Fibroblast of mammary gland (primary cell): ENCODE results near the gene RICTOR.
A peak's percentile ranks its signal among the peaks of the same experiment; 100 is the strongest.

Source experiments
- DNase-seq: peaks from one replicate; pipeline ENCODE4 v3.0.0-alpha.2; 2010; ENCODE audit warnings: low read depth
- H3K4me3 ChIP-seq: 2 replicates; pipeline ENCODE4 v1.5.1; 2011; ENCODE audit warnings: low read depth, mild to moderate bottlenecking, low read length, moderate library complexity; ENCODE audit not compliant: control insufficient read depth
- TF ChIP-seq, protein P1 (sequence below): conservative IDR thresholded peaks from 2 replicates; pipeline ENCODE4 v1.5.1; 2011; ENCODE audit warnings: low read depth, low read length, inconsistent platforms; ENCODE audit not compliant: control insufficient read depth, insufficient read depth

RICTOR gene

DNA sequence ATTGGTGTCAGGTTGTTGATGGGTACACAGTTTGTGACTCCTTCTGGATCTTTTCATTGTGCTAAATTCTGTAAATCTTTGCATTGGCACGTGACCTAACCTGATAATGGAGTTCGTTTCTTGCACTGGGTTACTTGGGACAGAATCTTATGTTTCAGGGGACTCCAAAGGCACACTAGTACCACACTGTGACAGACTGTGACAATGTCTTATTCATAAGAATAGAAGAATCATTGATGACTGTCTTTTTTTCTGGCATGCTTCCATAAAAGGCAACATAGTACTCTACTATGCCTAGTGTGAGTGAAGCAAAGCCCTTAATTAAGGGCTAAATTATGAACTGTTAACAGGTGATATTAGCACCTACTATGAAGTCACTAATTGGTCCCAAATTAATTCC is 35.4 kb upstream of the RICTOR start:
- TF ChIP-seq, protein P1, sequence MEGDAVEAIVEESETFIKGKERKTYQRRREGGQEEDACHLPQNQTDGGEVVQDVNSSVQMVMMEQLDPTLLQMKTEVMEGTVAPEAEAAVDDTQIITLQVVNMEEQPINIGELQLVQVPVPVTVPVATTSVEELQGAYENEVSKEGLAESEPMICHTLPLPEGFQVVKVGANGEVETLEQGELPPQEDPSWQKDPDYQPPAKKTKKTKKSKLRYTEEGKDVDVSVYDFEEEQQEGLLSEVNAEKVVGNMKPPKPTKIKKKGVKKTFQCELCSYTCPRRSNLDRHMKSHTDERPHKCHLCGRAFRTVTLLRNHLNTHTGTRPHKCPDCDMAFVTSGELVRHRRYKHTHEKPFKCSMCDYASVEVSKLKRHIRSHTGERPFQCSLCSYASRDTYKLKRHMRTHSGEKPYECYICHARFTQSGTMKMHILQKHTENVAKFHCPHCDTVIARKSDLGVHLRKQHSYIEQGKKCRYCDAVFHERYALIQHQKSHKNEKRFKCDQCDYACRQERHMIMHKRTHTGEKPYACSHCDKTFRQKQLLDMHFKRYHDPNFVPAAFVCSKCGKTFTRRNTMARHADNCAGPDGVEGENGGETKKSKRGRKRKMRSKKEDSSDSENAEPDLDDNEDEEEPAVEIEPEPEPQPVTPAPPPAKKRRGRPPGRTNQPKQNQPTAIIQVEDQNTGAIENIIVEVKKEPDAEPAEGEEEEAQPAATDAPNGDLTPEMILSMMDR, result no peak
- no peak overlapping the region for H3K4me3 ChIP-seq

GRCh38 chr5:39108987-39109386 is 34.8 kb upstream of the RICTOR start:
- no peak for DNase-seq
- TF ChIP-seq, protein P1, result no peak
- H3K4me3 ChIP-seq, result no peak overlapping the region

More for the DNA sequence above, 35.4 kb upstream of the RICTOR start:
- DNase-seq, result no peak

DNA sequence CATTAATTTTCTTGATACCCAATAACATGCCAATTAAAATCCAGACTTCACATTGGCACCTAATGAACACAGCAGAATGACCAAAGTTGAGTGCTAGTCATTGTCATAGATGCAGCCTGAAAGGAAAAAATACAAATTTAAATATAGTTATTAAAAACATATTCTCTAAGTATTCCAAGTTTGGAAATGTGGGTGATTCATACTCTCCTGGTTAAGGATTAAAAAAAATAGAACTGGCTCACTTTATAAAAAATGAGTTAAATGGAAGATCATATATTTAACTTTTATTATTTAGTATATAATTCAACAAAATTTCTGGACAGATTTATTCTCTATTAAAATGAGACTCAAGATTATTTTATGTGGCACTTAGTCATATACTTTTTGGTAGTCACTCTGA is 33.2 kb upstream of the RICTOR start:
- no peak overlapping the region for H3K4me3 ChIP-seq
- no peak for DNase-seq
- TF ChIP-seq, protein P1, result no peak

DNA sequence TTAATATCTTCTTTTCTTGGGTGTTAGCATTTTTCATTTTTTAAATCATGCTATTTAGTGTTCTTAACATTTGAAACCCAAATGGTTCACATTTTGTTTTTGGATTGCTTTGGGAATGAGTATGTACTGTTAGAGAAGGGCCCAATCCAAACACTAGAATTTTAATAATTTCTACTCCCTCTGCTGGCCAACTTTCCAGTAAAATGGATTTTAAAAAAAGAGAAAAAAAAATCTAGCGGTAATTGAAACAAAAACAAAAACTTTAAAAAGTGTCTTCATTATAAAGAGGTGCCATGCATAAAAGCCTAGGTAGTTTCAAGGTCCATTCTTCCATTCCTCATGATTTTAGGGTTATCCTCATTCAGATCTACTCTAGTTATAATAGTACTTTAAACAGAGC is 32.1 kb upstream of the RICTOR start:
- DNase-seq, result peak; percentile 44
- TF ChIP-seq, protein P1, result peak; percentile 35
- H3K4me3 ChIP-seq, result no peak overlapping the region

GRCh38 chr5:39104221-39104620 is 30.0 kb upstream of the RICTOR start:
- H3K4me3 ChIP-seq, result no peak overlapping the region
- no peak for DNase-seq
- TF ChIP-seq, protein P1, result no peak

- peak; percentile 81 for DNase-seq
- H3K4me3 ChIP-seq, result no peak overlapping the region
These were observed 28.5 kb upstream of the RICTOR start for GRCh38 chr5:39102684-39103155.

DNA sequence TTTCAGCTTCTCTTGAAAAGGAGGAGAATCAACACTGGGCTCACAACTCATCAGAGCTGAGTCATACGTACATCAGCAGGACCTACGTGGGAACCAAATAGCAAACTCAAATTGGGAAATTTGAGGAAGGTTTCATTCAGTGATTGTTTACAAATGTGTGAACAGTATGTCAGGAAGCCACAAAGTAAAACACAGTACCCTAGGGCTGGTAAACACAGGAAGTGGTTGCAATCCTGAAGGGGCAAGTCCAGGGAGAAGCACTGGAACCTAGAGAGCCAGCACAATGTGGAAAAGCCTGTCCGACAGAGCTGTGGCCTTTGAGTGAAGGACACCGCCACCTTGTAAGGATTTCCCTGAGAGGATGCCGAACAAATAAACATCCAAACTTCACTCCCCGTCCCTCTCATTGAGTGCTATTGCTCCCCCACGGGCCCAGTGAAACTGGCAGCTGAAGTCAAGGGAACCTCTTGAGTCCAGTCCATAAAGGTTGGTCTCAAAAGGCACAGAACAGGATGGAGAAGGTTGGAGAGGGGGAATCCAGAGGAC is 26.7 kb upstream of the RICTOR start:
- DNase-seq, result peak; percentile 99
- no peak overlapping the region for H3K4me3 ChIP-seq
- TF ChIP-seq, protein P1, result no peak

More at GRCh38 chr5:39102684-39103155, 28.5 kb upstream of the RICTOR start:
- TF ChIP-seq, protein P1, result no peak
